Hepatocyte (in vitro differentiated cells): ENCODE results near the gene SLC7A14. TPM values are rescaled to one million over a fixed set of nuclear protein-coding genes. Genes with fewer than 3 reads are reported as not detected.

Source experiments
- DNase-seq: peaks from one replicate; pipeline ENCODE4 v3.0.0-alpha.2; 2016; ENCODE audit warnings: low spot score
- H2AFZ ChIP-seq: fragments of 200-600 bp; sonication (generic); 2 replicates; pipeline ENCODE4 v1.6.0; 2016; ENCODE audit warnings: antibody characterized with exemption, mild to moderate bottlenecking
- H3K27ac ChIP-seq: fragments of 200-600 bp; sonication (generic); 2 replicates; pipeline ENCODE4 v1.5.1; 2016; ENCODE audit warnings: mild to moderate bottlenecking
- H3K27me3 ChIP-seq: fragments of 200-600 bp; sonication (generic); 2 replicates; pipeline ENCODE4 v1.6.1; 2016
- H3K36me3 ChIP-seq: fragments of 200-600 bp; sonication (generic); replicated peaks from 2 replicates; pipeline ENCODE4 v1.5.1; 2016; ENCODE audit warnings: low read depth; ENCODE audit not compliant: insufficient read depth
- H3K4me1 ChIP-seq: fragments of 200-600 bp; sonication (generic); 2 replicates; pipeline ENCODE4 v1.5.1; 2016; ENCODE audit warnings: mild to moderate bottlenecking, moderate library complexity; ENCODE audit not compliant: insufficient read depth
- H3K4me2 ChIP-seq: fragments of 200-600 bp; sonication (generic); 2 replicates; pipeline ENCODE4 v1.6.0; 2016
- H3K4me3 ChIP-seq: fragments of 200-600 bp; sonication (generic); 2 replicates; pipeline ENCODE4 v1.5.1; 2016; ENCODE audit warnings: mild to moderate bottlenecking
- H3K79me2 ChIP-seq: fragments of 200-600 bp; sonication (generic); 2 replicates; pipeline ENCODE4 v1.6.0; 2017; ENCODE audit warnings: mild to moderate bottlenecking
- H3K9me2 ChIP-seq: fragments of 200-600 bp; sonication (generic); replicated peaks from 2 replicates; pipeline ENCODE4 v1.6.0; 2017; ENCODE audit warnings: mild to moderate bottlenecking; ENCODE audit not compliant: insufficient read depth
- H3K9me3 ChIP-seq: fragments of 200-600 bp; sonication (generic); 2 replicates; pipeline ENCODE4 v1.5.1; 2016; ENCODE audit warnings: low read depth, mild to moderate bottlenecking
- H4K20me1 ChIP-seq: fragments of 200-600 bp; sonication (generic); 2 replicates; pipeline ENCODE4 v1.6.0; 2016; ENCODE audit warnings: mild to moderate bottlenecking; ENCODE audit not compliant: insufficient read depth, poor library complexity, severe bottlenecking
- EZH2 ChIP-seq: fragments of 200-600 bp; sonication (generic); IDR thresholded peaks from 2 replicates; pipeline ENCODE4 v1.6.1; 2016; ENCODE audit warnings: antibody characterized with exemption, mild to moderate bottlenecking, borderline replicate concordance
- EZH2phosphoT487 ChIP-seq: fragments of 200-600 bp; sonication (generic); IDR thresholded peaks from one replicate; pipeline ENCODE4 v1.6.1; 2018; ENCODE audit warnings: antibody characterized with exemption, mild to moderate bottlenecking, low read depth, moderate library complexity; ENCODE audit not compliant: unreplicated experiment, severe bottlenecking
- WGBS: methylation state at CpG from one replicate; pipeline ENCODE4 v1.1.6; 2016; ENCODE audit warnings: low lambda C conversion rate; ENCODE audit errors: missing lambda C conversion rate; 5-methylcytosine and 5-hydroxymethylcytosine counted together
- polyA plus RNA-seq: library from polyadenylated mRNA; unstranded; fragments of >200 nt; fragmentation: Nextera tagmentation; extraction: Ambion mirVana; gene quantifications from 2 replicates; pipeline ENCODE4 v1.2.1, GENCODE V29; 2016
- total RNA-seq: library from RNA; depleted of rRNA; stranded (reverse); fragments of >200 nt; gene quantifications from 2 replicates; pipeline ENCODE4 v1.2.3, GENCODE V29; 2014
- TF ChIP-seq, protein P1 (sequence below): fragments of 200-600 bp; sonication (generic); IDR thresholded peaks from 2 replicates; pipeline ENCODE4 v1.5.1; 2016; ENCODE audit warnings: antibody characterized with exemption, mild to moderate bottlenecking; ENCODE audit not compliant: poor library complexity

Gene SLC7A14
- total and polyA plus RNA-seq, 2 experiments from 2014 or later: 0.10 TPM; not detected in 1

DNA sequence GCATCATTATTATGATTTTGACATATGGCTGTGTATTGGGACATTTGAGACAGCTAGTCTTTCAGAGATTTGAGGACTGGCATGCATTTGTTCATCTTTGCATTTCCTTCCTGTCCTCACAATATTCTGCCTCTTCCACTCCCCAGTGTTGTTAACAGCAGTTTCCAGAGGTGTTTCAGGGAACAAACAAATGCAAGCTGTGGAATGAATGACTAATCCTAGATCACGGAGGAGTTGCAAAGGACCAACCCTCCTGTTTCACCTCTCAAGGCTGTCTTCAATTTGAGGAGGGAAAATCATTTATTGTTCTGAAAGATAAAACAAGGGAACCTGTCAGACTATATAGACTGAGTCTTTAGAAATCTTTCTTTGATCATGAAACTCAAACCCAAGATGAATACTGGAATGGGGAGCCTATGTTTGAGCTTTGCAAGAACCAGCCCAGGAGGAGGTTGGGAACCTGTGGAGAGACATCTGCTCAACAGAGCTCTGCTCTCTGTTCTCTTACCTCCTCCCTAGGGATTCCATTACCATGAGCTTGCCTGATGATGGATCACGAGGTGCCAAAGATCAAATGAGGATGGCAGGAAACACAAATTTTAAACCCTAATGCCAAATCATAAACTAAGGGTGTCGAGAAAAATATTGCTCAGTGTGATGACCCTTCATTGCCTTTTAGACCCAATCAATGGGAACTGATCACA lies 68.5 kb downstream of the SLC7A14 start:
- no peaks in the 10 kb centered on the region for H4K20me1 ChIP-seq
- H3K4me2 ChIP-seq: no peak overlapping the region

DNA sequence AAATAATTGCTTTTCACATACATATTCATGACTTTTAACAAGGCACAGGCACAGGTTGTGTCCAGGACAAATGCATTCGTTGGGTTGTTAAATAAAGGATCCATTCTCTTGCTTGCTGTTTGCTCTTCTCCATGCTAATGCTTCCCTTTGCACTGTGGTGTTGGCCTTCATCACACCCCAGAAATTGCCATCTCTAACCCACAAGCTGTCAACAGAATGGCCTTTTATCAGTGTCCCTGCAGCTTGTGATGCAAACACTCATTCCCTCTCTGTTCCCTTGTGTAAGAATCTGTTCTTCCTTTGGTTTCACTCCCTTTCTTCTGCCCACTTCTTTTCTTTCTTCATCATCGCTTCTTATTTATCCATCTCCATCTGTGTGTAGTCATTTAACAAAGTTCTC lies 72.2 kb downstream of the SLC7A14 start:
- no peak overlapping the region for H2AFZ ChIP-seq
- TF ChIP-seq EZH2 (no peak), EZH2phosphoT487 (no peak)
- TF ChIP-seq, protein P1, sequence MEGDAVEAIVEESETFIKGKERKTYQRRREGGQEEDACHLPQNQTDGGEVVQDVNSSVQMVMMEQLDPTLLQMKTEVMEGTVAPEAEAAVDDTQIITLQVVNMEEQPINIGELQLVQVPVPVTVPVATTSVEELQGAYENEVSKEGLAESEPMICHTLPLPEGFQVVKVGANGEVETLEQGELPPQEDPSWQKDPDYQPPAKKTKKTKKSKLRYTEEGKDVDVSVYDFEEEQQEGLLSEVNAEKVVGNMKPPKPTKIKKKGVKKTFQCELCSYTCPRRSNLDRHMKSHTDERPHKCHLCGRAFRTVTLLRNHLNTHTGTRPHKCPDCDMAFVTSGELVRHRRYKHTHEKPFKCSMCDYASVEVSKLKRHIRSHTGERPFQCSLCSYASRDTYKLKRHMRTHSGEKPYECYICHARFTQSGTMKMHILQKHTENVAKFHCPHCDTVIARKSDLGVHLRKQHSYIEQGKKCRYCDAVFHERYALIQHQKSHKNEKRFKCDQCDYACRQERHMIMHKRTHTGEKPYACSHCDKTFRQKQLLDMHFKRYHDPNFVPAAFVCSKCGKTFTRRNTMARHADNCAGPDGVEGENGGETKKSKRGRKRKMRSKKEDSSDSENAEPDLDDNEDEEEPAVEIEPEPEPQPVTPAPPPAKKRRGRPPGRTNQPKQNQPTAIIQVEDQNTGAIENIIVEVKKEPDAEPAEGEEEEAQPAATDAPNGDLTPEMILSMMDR: no peak
- no peak overlapping the region for H3K4me2 ChIP-seq
- no peak for DNase-seq
- H3K27ac ChIP-seq: no peak overlapping the region
- H4K20me1 ChIP-seq: no peaks in the 10 kb centered on the region
- no peaks in the 10 kb centered on the region for H3K9me2 ChIP-seq
- H3K36me3 ChIP-seq: no peaks in the 10 kb centered on the region
- H3K27me3 ChIP-seq: no peaks in the 10 kb centered on the region
- 82% methylated on average over 2 of the region's 2 CpGs for WGBS
- no peaks in the 10 kb centered on the region for H3K4me1 ChIP-seq
- H3K9me3 ChIP-seq: no peaks in the 10 kb centered on the region
- no peaks in the 10 kb centered on the region for H3K79me2 ChIP-seq
- H3K4me3 ChIP-seq: no peak overlapping the region

More for the DNA sequence above, 68.5 kb downstream of the SLC7A14 start:
- Histone ChIP-seq H3K27ac (no peak overlapping the region), H3K36me3 (no peaks in the 10 kb centered on the region), H2AFZ (no peak overlapping the region), H3K4me3 (no peak overlapping the region), H3K9me3 (no peaks in the 10 kb centered on the region), H3K9me2 (no peaks in the 10 kb centered on the region), H3K27me3 (no peaks in the 10 kb centered on the region), H3K79me2 (no peaks in the 10 kb centered on the region), H3K4me1 (no peaks in the 10 kb centered on the region)
- no peak for DNase-seq
- WGBS: 55% methylated on average over 3 of the region's 3 CpGs
- TF ChIP-seq EZH2phosphoT487 (no peak), EZH2 (no peak)
- TF ChIP-seq, protein P1: no peak

DNA sequence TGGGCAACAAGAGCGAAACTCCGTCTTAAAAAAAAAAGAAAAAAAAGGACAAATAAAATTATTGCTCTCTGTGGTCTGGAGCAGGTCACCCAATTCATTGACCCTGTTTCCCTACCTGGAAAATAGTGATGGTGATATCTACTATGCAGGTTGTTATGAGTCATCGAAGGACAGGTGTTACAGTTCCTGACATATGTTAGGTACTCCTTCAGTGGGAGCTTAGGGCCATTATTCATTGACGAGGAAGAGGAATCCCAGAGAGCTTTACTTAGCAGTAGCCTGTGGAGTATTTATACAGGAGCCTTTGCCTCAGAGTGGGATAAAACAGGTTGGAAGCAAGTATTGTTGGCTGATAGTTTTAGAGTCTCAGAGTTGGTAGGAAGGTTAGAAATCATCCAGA lies 74.5 kb downstream of the SLC7A14 start:
- Histone ChIP-seq H3K9me3 (no peaks in the 10 kb centered on the region), H3K27me3 (no peaks in the 10 kb centered on the region), H4K20me1 (no peaks in the 10 kb centered on the region)

More for the DNA sequence above, 74.5 kb downstream of the SLC7A14 start:
- Histone ChIP-seq H3K9me2 (no peaks in the 10 kb centered on the region), H3K79me2 (no peaks in the 10 kb centered on the region), H2AFZ (no peak overlapping the region), H3K4me1 (peaks cover 10% of the 10 kb centered on the region), H3K36me3 (no peaks in the 10 kb centered on the region), H3K4me3 (no peak overlapping the region), H3K4me2 (no peak overlapping the region), H3K27ac (no peak overlapping the region)
- DNase-seq: no peak
- 81% methylated on average over 4 of the region's 4 CpGs for WGBS
- TF ChIP-seq, protein P1: no peak
- TF ChIP-seq EZH2 (no peak), EZH2phosphoT487 (no peak)
